Posterior cingulate gyrus (tissue), 11 donors: ENCODE measurements around the gene ARMC3.
"Not testable (repeated sequence)": the region's sequence is repeated elsewhere in the genome, so short reads cannot be mapped to it uniquely, and the experiment has no call there.

Experiments
- DNase-seq, 10 donors: peaks; one replicate each; pipeline versions ENCODE4 v3.0.0 to v3.0.0-alpha.2; 2020 to 2021; ENCODE audit warnings: mixed read lengths in 3 of 10
- intact Hi-C: fragments of 100-400 bp; cut with DNase I; formaldehyde crosslinking; loops from one replicate; pipeline ENCODE4 v1.15.1; 2023

The ARMC3 gene

GRCh38 chr10:22915314-22915713 lies 12.5 kb upstream of the ARMC3 start:
- intact Hi-C loops: no loop called here
- no peak for DNase-seq

DNA sequence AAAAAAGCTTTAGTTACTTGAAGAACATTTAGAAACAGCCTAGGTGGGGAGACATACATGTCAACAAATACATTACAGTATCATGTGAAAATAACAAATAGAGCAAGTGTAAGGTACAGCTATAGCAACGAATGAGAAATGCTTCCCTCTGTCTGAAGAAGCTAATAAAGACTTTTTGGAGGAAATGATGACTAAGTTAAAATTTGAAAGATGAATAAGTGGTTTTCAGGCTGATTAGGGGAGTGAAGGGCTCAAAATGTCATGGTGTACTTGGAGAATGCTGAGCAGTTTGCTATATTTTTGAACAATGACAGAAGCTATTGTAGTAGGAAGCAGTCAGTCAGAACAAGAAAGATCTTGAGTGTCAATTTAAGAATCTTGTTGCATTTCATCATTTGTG lies 2.8 kb upstream of the ARMC3 start:
- no peak for DNase-seq
- intact Hi-C loops: no loop called here

GRCh38 chr10:22927166-22927565 lies 687 bp upstream of the ARMC3 start:
- DNase-seq: no peak
- intact Hi-C loops: no loop called here

GRCh38 chr10:22929053-22929452 lies 1.2 kb downstream of the ARMC3 start:
- DNase-seq, intact Hi-C loops: not testable (repeated sequence)

GRCh38 chr10:22931948-22932347 lies 4.1 kb downstream of the ARMC3 start:
- no peak for DNase-seq
- intact Hi-C loops: no loop called here

- intact Hi-C loops: no loop called here
- DNase-seq: no peak
These were observed 4.9 kb downstream of the ARMC3 start for GRCh38 chr10:22932626-22933370.

DNA sequence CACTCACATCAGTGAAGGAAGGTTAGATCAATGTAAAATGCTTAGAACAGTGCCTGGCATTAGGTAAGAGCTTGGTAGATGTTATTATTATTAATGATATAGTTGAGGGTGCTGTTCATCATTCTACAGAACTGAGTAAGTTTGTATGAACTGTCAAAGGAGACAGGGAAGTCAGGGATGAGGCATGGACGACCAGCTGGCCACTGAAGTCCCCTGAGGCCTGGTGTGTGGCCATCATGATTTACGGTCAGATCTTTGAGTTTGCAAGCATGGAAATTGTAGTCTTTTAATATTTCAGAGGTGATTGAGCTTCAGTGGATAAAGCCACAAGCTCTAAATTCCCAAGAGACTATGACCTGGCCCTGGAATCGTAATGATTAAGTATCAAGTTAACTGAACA lies 6.9 kb downstream of the ARMC3 start:
- intact Hi-C loops: no loop called here
- no peak for DNase-seq

- no peak for DNase-seq
- intact Hi-C loops: no loop called here
These were observed 14.6 kb downstream of the ARMC3 start for GRCh38 chr10:22942437-22942836.

DNA sequence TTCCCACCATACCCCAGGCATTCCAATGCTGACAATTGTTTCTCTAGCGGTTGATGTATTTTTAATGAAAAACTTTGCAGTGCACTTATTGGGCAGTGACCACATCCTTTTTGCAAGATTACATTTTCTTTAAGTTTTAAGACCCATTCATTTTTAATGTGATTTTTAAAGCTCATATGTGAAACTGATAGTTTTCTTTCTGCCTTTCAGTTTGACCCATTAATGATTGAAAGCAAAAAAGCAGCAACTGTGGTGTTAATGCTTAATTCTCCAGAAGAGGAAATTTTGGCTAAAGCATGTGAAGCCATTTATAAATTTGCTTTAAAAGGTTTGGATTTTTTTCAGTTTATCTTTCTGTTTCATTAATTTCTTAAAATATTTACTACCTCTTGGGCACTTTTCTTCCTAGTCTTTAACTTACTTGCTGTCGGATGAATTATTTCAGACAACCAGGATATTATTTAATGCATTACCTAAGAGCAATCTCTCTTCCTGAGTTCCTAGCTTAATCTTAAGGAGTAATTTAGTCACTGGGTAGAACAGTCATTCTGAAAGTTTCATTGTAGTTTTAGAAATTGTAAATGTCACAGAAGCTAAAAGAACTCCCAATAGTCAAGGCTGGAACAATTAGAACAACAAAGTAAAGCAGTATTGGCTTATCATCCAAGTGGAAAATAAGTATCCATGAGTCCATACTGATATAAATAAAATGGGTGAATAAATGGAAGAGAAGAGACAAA lies 18.3 kb downstream of the ARMC3 start:
- no peak for DNase-seq
- intact Hi-C loops: no loop called here

- no peak for DNase-seq
- intact Hi-C loops: no loop called here
These were observed 27.1 kb downstream of the ARMC3 start for GRCh38 chr10:22954970-22955369.

- DNase-seq: no peak
- intact Hi-C loops: no loop called here
These were observed 30.5 kb downstream of the ARMC3 start for GRCh38 chr10:22958338-22958737.

DNA sequence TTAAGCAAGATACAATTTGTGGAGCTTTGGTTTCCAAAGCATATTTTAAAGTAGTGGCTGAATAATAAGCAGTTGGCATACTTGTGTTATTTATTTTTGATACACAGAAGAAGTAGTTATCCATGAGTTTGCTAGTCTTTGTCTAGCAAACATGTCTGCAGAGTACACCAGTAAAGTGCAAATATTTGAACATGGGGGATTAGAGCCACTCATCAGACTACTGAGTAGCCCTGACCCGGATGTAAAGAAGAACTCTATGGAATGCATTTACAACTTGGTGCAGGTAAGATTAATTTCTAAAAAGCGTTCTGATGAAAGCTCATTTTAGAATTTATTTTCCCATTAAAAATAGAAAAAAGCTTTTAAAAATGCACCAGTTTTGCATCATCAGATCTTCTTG lies 31.4 kb downstream of the ARMC3 start:
- intact Hi-C loops: no loop called here
- DNase-seq: no peak

DNA sequence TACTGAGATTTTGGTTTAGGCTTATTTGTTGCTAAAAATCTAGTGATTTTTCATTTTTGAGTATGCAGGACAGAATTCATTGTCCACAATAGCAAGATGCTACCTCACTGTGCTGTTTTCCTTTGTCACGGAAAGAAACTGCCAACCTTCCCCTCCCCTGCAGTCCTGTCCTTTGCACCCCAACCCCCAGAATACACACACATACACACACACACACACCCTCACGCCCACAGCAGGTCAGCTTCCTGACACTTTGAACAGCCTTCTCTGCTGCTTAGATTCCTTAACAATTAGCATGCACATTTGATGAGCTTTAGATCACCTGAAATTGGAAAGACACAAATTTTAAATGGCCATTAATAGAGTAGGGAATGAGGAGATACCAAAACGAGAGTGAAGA lies 32.1 kb downstream of the ARMC3 start:
- no peak for DNase-seq
- intact Hi-C loops: no loop called here

DNA sequence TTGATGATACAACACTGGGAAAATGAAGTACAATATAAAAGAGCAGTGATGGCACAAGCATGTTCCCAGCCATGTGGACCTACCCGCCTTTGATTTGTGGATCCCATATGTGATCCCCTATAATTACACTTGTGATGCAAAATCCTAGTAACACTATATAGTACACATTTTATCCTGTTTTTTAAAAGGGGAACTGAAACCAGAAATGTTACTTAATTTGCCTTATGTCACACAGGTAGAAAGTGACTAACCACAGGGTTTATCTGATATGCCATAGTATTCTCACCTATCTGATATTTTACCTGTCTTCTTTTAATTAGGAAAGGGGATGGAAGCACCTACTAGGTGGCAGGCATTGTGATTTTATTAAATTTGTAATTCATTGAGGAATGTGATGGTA lies 35.0 kb downstream of the ARMC3 start:
- intact Hi-C loops: no loop called here
- no peak for DNase-seq

GRCh38 chr10:22969704-22970103 lies 41.9 kb downstream of the ARMC3 start:
- DNase-seq: no peak
- intact Hi-C loops: loop anchor here (10.0 kb wide), 1 partner anchor 115 kb away; no protein-coding TSS in a partner anchor

DNA sequence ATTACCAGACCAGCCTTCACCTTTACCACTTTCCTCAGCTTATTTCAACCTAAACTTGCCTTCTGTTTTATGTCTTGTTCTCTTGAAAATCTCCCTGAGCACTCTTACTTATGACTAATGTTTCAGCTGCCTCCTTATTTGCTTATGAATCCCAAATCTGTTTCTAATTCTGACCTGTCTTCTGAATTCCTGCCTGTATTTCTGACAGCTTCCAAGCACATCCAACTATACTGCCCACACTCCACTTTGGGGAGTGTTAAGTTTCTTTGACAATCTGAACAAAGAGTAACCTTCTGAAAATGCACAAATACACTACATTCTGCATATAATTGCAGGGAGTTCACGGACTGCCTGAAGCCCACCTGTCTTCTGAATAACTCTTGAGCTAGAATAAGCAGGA lies 48.7 kb downstream of the ARMC3 start:
- no peak for DNase-seq
- intact Hi-C loops: loop anchor here (10.0 kb wide), 1 partner anchor 122 kb away; no protein-coding TSS in a partner anchor

- intact Hi-C loops: loop anchor here (10.0 kb wide), 1 partner anchor 123 kb away; no protein-coding TSS in a partner anchor
These were observed 49.9 kb downstream of the ARMC3 start for GRCh38 chr10:22977751-22978150.

DNA sequence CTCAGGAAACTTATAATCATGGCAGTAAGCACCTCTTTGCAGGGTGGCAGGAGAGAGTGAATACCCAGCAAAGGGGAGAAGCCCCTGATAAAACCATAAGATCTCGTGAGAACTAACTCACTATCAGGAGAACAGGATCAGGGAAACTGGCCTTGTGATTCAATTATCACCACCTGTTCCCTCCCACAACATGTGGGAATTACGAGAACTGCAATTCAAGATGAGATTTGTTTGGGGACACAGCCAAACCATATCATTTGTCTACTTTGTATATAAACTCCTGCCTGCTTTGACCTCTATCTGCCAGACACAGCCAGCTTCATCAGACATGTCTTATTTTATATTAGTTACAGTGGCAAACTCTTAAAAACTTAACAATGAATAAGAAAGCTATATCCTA lies 50.4 kb downstream of the ARMC3 start:
- no peak for DNase-seq
- intact Hi-C loops: loop anchor here (10.0 kb wide), 1 partner anchor 123 kb away; no protein-coding TSS in a partner anchor

More at GRCh38 chr10:22977751-22978150, 49.9 kb downstream of the ARMC3 start:
- no peak for DNase-seq

DNA sequence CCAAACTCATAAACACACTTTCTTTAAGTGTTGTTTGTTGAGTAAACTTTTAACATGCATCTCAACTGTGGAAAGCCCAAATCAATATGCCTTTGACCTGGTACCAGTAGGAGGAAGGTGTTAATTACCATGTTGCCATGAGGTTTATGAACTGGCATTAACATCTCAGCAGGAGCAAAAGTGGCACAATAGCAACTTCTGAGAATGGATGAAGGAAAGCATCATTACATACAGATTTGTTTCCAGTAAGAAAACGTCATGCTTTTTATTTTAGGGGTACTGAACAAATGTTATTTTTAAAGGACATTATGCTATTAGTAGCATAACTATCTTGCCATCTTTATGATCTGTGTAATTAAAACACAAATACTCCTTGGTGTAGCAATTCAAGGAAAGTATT lies 51.1 kb downstream of the ARMC3 start:
- intact Hi-C loops: loop anchor here (10.0 kb wide), 1 partner anchor 124 kb away; no protein-coding TSS in a partner anchor
- no peak for DNase-seq

GRCh38 chr10:22980822-22981221 lies 53.0 kb downstream of the ARMC3 start:
- DNase-seq: no peak

DNA sequence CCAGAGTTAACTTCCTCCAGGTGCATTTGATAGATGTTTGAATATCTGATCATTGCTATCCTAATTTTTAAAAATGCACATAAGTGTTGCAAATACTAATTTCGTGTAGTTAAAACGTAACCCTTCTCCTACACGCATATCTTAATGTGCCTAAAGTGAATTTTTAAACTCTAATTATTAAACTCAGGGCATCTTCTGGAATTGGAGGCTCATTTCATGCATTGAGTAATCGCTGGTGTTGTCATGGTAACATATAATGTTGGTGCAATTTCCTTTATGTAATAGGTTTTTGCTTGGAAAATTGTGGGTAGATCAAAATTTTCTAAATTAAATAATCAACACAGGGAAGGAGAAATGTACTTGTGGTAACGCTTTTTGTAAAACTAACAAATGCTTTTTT lies 56.2 kb downstream of the ARMC3 start:
- intact Hi-C loops: loop anchor here (10.0 kb wide), 2 partner anchors 359 to 429 kb away; no protein-coding TSS in a partner anchor
- no peak for DNase-seq

More at GRCh38 chr10:22980822-22981221, 53.0 kb downstream of the ARMC3 start:
- intact Hi-C loops: loop anchor here (10.0 kb wide), 2 partner anchors 356 to 426 kb away; no protein-coding TSS in a partner anchor
